ENCODE results near the gene RBBP9.
"Not testable (repeated sequence)": the region's sequence is repeated elsewhere in the genome, so short reads cannot be mapped to it uniquely, and the experiment has no call there.

Gene RBBP9

DNA sequence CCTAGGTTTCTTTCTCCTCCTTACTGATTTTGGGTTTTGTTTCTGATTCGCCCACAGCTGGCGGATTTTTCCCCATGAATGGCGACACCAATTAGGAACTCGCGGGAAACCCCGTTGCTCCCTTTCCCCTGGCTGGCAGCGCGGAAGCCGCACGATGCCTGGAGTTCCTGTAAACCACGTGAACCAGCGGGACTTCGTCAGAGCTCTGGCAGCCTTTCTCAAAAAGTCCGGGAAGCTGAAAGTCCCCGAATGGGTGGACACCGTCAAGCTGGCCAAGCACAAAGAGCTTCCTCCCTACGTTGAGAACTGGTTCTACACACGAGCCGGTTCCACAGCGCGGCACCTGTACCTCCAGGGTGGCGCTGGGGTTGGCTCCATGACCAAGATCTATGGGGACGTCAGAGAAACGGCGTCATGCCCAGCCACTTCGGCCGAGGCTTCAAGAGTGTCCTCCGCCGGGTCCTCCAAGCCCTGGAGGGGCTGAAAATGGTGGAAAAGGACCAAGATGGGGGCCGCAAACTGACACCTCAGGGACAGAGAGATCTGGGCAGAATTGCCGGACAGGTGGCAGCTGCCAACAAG is 7.5 kb upstream of the RBBP9 start:
- DNase-seq = no peak
- ATAC-seq = no peak

GRCh38 chr20:18501672-18502071 is 4.6 kb upstream of the RBBP9 start:
- DNase-seq = not testable (repeated sequence)

GRCh38 chr20:18497603-18498002 is 578 bp upstream of the RBBP9 start:
- DNase-seq (no peak), ATAC-seq (no peak)

More at GRCh38 chr20:18501672-18502071, 4.6 kb upstream of the RBBP9 start:
- not testable (repeated sequence) for ATAC-seq

GRCh38 chr20:18496042-18496441 is 983 bp downstream of the RBBP9 start:
- peak; percentile 12 for ATAC-seq
- DNase-seq = no peak

DNA sequence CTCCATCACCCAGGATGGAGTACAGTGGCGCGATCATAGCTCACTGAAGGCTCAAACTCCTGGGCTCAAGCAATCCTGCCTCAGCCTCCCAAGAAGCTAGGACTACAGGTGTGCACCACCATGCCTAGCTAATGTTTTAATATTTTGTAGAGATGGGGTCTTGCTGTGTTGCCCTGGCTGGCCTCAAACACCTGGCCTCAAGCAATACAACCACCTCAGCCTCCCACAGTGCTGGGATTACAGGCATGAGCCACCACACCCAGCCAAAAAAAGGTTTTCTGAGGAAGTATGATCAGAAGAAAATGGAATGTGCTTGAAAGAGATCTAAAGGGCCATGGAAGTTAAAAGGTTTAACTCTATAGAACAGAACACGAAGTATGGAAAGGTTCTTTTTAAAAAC is 8.7 kb downstream of the RBBP9 start:
- DNase-seq (no peak), ATAC-seq (no peak)

DNA sequence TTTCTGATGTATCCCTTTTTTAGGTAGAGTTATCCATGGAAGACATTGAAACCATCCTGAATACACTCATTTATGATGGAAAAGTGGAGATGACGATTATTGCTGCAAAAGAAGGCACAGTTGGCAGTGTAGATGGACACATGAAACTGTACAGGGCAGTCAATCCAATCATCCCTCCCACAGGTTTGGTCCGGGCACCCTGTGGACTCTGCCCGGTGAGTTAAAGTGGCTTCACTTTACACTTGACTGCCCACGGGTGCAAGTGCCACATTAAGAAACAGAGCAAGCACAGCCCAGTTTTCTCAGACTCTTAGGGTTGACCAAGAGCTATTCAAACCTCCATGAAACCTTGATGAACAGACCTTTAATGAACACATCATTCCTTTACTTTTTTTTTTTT is 15.4 kb downstream of the RBBP9 start:
- ATAC-seq = no peak
- DNase-seq = no peak

GRCh38 chr20:18477821-18478220 is 19.2 kb downstream of the RBBP9 start:
- no peak for ATAC-seq
- no peak for DNase-seq

GRCh38 chr20:18477218-18477617 is 19.8 kb downstream of the RBBP9 start:
- DNase-seq (no peak), ATAC-seq (no peak)

- DNase-seq (peak; percentile 95), ATAC-seq (peak; percentile 99)
Measured at GRCh38 chr20:18466894-18467730, 29.9 kb downstream of the RBBP9 start, which contains the start of the genes DZANK1 and POLR3F. TSS of gene DZANK1 (minus strand) at chr20:18467030. CDS start at chr20:18465358, 1,672 bp downstream. TSS of gene POLR3F (plus strand) at chr20:18467390. CDS start at chr20:18467507, 117 bp downstream.

DNA sequence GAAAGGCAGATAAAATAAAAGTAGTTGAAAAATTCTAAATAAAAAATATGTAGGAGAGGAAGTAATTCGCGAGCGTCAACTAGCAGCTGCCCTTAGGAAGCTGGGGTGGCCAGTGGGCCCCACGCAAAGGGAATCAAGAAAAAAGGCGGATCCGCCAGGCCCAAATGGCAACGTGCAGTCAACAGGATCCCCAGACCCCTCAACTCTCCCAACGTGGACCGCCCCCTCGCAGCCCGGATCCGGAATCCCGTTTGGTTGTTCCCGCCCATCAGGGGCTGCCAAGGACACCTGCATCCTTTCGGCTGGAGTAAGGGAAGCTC is 30.5 kb downstream of the RBBP9 start:
- ATAC-seq = peak; percentile 28
- DNase-seq = no peak

DNA sequence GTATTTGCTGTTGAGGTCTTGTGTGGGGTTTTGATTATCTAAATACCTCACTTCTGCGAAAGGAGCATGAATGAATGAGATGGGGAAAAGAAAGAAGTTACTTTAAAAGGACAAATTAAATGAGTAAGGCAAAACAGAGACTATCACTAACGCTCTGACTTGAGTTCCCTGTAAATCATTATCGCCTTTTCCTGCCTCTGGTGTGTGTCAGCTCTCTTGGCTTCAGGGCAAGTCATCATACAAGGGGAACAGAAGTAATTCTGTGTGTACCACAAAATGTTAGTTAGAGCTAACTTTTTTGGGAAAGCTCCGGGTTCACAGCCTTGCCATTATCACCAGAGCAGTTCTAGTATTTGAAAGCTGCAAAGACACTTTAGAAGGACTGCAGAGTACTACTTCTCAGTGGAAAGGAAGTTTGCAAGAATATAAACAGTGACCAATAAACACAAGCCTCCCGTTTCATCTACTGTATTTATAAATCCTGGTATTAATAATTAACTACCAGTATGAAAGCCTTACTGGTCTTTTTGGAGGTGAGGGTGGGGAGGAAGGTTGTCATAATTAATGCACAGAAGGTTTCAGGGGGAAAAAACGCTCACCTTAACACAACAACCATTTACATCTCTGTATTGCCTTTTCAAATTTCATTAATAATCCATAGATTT is 31.4 kb downstream of the RBBP9 start:
- ATAC-seq = no peak
- DNase-seq = no peak

- no peak for DNase-seq
- ATAC-seq = no peak
Measured at GRCh38 chr20:18456600-18456999, 40.4 kb downstream of the RBBP9 start.

DNA sequence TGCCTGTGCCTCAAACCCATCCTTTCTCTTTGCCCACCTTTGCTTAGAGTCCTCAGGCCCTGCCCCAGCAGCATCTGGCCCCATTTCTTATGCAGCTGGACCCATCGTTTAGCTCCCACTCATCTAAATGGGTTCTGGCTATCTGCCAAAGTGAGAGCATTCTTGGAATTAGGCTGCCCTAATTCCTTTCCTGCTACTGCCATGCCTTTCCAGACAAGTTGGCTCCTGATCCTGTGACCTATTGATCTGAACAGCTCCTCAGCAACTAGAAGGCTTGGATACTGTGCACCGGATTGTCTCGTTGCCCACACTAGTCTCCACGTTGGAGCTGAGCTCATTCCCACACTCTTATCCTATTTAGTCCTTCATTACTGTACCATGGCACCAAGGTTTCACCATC is 53.1 kb downstream of the RBBP9 start:
- DNase-seq (no peak), ATAC-seq (no peak)

DNA sequence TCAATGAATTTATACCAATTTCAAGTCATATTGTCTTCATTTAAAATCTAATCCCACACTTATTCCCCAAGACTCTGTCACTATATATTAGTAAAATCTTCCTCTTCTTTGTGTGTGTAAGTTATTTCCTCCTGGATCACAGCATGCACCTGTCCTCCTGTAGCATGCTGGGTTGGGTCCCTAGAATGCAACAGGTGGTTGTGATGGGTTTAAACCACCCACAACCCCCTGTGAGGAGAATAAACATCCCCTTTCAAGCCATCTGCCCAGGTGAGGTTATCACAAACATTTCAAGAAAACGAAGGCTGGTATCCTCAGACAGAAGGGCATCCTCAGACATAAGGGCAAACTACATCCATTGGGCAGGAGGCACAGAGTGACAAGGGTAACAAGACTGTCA is 56.6 kb downstream of the RBBP9 start:
- DNase-seq = no peak
- ATAC-seq = no peak

DNA sequence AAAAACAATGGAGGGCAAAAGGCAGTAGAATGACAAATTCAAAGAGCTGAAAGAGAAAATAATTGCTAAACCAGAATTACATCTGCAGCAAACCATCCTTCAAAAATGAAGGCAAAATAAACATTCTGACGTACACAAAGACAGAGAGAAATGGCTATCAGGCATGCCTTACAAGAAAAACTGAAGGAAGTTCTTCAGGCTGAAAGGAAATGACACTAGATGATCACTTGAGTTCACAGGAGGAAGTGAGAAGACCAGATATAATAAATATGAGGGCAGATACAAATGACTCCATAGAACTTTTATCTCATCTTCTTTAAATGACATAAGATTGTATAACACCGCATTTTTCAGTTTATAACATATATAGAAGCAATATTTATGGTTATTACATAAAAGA is 60.2 kb downstream of the RBBP9 start:
- DNase-seq = no peak

More for the DNA sequence above, 60.2 kb downstream of the RBBP9 start:
- no peak for ATAC-seq

Data from stimulated activated naive CD8-positive, alpha-beta T cell treated with anti-CD3 and anti-CD28 coated beads, Interleukin-15, Interleukin-2, amounts not matched to agents 100 U/mL and 50 U/mL, for 24 hours (primary cell).